ENCODE measurements around the gene CHST6.
A peak's percentile ranks its signal among the peaks of the same experiment; 100 is the strongest.
"Not testable (repeated sequence)": the region's sequence is repeated elsewhere in the genome, so short reads cannot be mapped to it uniquely, and the experiment has no call there.

CHST6 gene

DNA sequence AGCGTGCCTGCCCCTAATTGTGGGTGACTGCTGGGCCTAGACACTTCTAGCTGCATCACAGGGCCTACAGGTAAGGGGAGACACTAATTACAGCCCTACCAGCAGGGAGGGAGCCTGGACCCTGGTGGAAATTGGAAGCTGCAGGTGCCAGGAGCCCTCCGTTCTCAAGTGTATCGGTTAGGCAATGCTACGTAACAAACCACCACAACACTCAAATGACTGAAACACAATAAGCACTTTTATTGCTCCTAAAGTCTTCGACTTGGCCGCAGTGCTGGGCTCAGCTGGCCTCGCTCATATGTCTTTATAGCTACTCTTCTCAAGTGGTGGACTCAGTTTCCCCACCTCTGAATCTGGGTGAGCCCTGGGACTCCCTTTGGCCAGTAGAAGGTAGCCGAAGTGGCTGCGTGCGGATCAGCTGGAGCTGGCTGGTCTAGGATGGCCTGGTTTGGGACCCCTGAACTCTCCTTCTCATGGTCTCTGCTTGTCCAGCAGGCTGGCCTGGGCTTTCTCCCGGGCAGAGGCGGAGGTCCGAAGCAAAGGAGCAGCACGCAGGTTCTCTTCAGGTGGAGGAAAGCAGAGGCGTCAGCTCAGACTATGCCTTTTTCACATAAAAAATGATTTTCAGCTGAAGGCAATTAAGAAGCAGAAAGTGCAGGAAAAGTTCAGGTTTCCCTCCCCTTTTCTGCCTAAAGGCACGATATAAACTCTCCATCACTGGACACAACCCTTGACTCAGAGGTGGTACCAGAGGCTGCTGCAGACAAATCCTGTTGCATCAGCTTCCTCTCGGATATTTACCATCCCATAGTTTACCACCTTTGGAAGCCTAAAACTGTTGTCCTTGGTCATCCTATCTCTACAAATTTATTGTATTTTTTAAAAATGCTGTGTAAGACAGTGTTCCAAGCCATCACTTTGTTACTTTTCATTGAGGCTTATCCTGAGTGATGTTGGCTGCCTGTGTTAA lies 22.0 kb downstream of the CHST6 start:
- DNase-seq: no peak

DNA sequence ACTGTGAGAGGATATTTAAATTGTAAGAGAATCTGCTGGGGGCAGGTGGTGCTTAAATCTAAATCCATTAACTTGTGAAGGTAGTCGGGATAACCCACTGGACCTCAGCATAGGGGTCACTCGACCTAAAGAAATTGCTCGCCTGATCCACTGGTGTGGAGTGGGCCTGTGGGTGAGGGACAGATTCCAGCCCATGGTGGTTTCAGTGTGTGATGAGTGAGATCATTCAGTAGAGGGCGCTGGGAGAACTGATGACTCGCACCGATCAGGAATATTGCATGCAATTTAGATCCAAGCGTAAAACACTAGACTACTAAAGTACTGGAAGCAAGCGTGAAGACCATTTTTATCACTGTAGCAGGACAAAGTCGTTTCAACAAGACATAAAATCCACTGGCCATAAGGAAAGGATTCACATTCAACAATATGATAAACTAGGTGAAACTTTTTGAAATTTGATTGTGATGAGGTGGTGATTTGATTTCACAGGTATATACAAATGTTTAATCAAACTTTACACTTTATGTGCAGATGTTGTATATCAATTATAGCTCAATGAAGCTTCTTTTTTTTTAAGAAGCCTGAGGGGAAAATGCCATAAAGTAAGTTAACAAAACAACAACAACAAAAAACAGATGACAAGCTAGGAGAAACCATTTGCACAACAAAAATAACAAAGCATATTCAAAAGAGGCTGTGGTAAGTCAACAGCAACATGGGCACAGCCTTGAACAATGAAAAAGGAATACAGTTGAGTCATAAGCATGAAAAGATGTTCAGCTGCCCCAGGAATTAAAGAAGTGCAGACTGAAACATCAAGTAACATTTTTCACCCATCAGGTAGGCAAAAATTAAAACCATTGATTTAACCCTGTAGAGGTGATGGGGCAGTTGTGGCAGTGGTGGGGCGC lies 23.3 kb downstream of the CHST6 start:
- DNase-seq: peak; percentile 61

DNA sequence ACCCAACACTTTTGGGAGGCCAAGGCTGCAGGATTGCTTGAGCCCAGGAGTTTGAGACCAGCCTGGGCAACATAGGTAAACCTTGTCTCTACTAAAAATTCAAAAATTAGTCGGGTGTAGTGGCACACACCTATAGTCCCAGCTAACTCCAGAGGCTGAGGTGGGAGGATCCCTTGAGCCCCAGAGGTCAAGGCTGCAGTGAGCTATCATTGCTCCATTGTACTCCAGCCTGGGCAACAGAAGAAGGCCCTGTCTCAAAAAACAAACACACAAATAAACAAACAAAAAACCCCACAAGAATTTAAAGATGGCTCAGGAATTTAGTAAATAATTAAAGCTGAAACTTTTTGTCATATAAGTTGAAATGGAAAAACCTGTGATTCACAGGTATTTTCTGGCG lies 28.5 kb downstream of the CHST6 start:
- DNase-seq: no peak

- DNase-seq: peak; percentile 97
Measured at GRCh38 chr16:75464122-75464918, 30.9 kb downstream of the CHST6 start, which contains the start of gene TMEM170A. TSS of gene TMEM170A (minus strand) at chr16:75464689. CDS start at chr16:75464600, 89 bp downstream.

DNA sequence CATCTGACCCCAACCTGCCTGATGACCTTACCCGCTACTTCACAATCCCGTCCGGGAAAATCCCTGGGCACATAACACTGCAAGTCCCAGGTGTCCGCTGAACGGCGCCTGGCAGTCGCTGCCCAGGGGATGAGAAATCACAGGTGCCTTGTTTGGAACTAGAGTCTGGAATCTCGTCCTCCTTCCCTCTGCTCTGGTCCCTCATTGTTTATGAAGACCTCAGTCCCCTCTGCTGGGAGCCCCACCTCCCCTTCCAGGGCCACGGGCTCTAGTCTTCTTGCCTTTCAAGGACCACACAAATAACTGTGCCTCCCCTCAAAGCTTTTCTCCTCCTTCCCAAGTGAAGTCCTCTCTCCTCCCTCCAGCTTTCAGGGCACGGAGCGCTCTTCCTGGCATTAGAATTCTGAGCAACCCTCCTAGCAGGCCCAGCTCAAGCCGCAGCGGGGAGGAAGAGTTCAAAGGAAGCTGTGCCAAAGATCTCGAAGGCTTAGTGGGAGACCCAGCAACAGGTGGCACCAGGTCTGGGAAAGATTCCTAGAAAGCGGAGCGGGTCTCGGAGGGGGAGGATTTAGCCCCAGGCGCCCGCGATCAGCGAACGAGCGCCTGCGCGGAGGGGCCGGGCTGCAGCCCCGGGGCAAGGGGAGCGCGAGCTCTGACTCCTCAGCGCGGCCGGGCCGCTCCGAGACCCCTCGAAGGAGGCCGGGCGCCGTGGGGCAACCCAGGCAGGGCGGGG lies 31.7 kb downstream of the CHST6 start:
- DNase-seq: not testable (repeated sequence)

- peak; percentile 12 for DNase-seq
Measured at GRCh38 chr16:75462806-75463205, 32.4 kb downstream of the CHST6 start.

- no peak for DNase-seq
Measured at GRCh38 chr16:75461575-75461974, 33.7 kb downstream of the CHST6 start.

GRCh38 chr16:75460446-75460845 lies 34.8 kb downstream of the CHST6 start:
- no peak for DNase-seq

GRCh38 chr16:75459691-75460090 lies 35.5 kb downstream of the CHST6 start:
- no peak for DNase-seq

- DNase-seq: no peak
Measured at GRCh38 chr16:75458439-75458838, 36.8 kb downstream of the CHST6 start.

DNA sequence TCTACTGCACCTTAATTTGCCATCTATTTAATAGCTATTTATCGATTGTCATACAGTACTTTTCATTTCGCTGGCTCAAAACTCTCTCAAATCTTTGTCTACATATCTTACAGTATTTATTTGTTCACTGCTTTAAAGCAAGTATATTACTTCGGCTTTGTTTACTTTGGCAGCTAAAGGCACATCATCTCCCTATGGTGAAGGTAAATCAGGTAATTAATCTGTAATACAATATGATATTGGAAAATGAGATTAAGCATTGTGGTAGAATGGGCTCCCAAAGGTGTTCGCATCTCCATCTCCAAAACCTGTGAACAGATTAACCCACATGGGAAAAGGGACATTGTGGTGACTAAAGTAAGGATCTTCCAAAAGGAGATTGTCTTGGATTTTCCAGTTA lies 37.2 kb downstream of the CHST6 start:
- DNase-seq: no peak

- DNase-seq: no peak
Measured at GRCh38 chr16:75457485-75458021, 37.7 kb downstream of the CHST6 start.

- DNase-seq: no peak
Measured at GRCh38 chr16:75456971-75457370, 38.3 kb downstream of the CHST6 start.

- not testable (repeated sequence) for DNase-seq
Measured at GRCh38 chr16:75456486-75456885, 38.8 kb downstream of the CHST6 start.

GRCh38 chr16:75455677-75456076 lies 39.6 kb downstream of the CHST6 start:
- DNase-seq: no peak

DNA sequence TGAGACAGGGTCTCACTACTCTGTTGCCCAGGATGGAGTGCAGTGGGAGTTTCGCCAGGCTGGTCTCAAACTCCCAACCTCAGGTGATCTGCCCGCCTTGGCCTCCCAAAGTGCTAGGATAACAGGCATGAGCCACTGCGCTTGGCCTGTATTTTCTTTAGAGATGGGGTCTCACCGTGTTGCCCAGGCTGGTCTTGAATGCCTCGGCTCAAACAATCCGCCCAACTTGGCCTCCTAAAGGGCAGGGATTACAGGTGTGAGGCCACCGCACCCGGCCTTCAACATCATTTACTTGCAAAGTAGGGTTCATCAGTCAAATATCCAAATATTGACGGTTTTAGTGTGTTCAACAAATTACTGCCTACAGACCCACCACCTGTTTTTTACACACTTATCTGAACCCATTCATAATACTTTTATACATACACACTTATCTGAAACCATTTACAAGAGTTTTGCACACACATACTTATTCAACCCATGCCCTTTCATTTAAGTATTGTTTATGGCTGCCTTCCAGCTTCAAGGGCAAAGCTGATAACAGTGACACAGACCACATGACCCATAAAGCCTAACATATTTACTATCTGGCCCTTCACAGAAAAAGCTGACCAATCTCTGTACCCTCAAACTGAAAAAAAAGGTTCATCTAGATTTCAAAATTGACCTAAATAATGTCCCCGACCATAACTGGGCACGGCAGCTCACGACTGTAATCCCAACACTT lies 42.6 kb downstream of the CHST6 start:
- DNase-seq: no peak

DNA sequence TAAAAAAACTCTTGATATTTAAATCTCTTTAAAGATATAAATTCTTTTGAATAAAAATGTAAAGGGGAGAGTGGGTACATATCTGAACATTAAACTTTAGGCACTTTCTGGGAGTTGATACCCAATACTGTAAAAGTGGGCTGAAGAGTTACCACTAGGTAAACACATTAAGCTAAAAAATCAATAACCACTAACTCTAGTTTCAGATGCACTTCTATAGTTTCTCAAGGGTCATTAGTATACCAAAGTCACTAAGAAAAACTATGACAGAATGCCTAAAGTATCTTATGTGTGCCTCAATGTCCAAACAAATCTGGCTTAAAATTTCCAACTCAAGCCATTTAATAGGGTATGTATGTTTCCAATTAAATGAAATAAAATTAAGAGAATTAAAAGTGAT lies 48.8 kb downstream of the CHST6 start:
- no peak for DNase-seq

- DNase-seq: no peak
Measured at GRCh38 chr16:75445298-75445697, 49.9 kb downstream of the CHST6 start.

- no peak for DNase-seq
Measured at GRCh38 chr16:75443298-75443697, 51.9 kb downstream of the CHST6 start.

DNA sequence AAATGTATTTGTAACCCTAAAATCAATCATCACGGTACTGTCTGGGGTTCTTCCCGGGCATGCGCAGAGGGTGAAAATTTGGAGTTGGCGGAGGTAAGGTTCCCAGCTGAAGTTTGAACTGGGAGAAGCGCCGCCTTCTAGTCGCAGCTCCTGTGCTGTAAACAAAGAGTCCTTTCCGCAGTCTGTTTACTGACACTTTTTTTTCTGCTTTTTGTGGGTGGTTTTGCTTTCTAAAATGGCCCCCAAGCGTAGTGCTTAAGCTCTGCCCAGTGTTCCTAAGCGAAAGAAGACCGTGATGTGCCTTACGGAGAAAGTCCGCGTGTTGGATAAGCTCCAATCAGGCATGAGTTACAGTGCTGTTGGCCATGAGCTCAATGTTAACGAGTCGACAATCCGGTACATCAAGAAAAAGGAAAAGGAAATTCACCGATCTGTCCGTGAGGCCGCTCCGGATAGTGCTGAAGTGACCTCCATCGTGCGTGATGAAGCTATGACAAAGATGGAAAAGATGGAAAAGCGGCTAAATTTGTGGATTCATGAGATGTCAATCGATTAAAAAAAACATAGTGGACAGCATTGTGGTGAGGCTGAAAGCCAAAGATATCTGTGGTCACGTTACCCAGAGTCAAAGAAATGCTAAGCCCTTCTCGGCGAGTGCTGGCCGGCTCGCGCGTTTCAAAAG lies 61.4 kb downstream of the CHST6 start:
- DNase-seq: peak; percentile 81

Measured in MV-4-11 (cell line).